ENCODE data around the gene JCAD.

DNA sequence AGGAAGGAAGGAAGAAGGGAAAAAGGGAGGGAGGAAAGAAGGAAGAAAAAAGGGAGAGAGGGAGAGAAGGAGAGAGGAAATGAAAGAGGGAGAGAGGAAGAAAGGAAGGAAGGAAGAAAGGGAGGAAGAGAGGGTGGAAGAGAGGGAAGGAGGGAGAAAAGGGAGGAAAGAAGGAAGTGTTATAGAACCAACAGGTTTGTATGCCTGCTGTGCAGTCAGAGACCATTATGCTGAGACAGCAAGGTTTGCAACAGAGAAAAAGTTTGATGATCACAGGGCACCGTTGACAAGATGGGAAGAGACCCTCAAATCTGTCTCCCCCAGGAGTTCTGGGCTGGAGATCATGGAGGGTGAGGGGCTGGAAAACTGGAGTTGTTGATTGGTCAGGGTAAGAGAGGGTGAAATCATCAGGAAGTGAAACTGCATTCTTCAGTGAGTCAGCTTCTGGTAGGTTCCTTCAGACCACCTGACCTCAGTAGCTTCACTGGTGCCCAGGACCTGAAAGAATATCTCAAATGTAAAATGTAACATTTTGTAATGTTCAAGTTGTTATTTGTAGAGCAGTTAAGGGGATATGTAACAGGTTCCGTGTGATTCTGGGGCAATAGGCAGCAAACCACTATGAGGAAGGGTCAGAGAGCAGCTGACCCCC, 76.3 kb downstream of the JCAD start:
- no peak for TF ChIP-seq POLR2A (IDR thresholded peaks at IDR 0.05)
- TF ChIP-seq, protein P1, sequence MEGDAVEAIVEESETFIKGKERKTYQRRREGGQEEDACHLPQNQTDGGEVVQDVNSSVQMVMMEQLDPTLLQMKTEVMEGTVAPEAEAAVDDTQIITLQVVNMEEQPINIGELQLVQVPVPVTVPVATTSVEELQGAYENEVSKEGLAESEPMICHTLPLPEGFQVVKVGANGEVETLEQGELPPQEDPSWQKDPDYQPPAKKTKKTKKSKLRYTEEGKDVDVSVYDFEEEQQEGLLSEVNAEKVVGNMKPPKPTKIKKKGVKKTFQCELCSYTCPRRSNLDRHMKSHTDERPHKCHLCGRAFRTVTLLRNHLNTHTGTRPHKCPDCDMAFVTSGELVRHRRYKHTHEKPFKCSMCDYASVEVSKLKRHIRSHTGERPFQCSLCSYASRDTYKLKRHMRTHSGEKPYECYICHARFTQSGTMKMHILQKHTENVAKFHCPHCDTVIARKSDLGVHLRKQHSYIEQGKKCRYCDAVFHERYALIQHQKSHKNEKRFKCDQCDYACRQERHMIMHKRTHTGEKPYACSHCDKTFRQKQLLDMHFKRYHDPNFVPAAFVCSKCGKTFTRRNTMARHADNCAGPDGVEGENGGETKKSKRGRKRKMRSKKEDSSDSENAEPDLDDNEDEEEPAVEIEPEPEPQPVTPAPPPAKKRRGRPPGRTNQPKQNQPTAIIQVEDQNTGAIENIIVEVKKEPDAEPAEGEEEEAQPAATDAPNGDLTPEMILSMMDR (IDR thresholded peaks at IDR 0.05): no peak

Data from adrenal gland (tissue), 5 donors.